SK-N-SH treated with all-trans-retinoic acid at 6 μM for 48 hours (cell line): ENCODE data around the gene ANKRD11.
"Not testable (repeated sequence)": the region's sequence is repeated elsewhere in the genome, so short reads cannot be mapped to it uniquely, and the experiment has no call there.

Experiments
- CREB5 ChIP-seq: fragments of 250-450 bp; sonication (Bioruptor Pico); IDR thresholded peaks from 2 replicates; pipeline ENCODE4 v1.5.1; 2020; ENCODE audit warnings: low read depth, mild to moderate bottlenecking, moderate library complexity
- OSR1 ChIP-seq: fragments of 250-450 bp; sonication (Bioruptor Pico); IDR thresholded peaks from 2 replicates; pipeline ENCODE4 v1.8.0; 2022; ENCODE audit warnings: moderate library complexity, mild to moderate bottlenecking, inconsistent platforms
- TSHZ2 ChIP-seq: fragments of 250-450 bp; sonication (Bioruptor Pico); IDR thresholded peaks from 2 replicates; pipeline ENCODE4 v1.5.0; 2020; ENCODE audit warnings: mild to moderate bottlenecking, moderate library complexity

GRCh38 chr16:89421300-89421699, 69.1 kb downstream of the ANKRD11 start:
- not testable (repeated sequence) for TF ChIP-seq TSHZ2; CREB5 (CRISPR knock-in tag); OSR1 (CRISPR knock-in tag)
